ENCODE measurements around the gene KRT84. TPM values are rescaled to one million over a fixed set of nuclear protein-coding genes. Genes with fewer than 3 reads are reported as not detected.
A peak's percentile ranks its signal among the peaks of the same experiment; 100 is the strongest.

KRT84 gene
- total and polyA plus RNA-seq, 4 donors: not detected

DNA sequence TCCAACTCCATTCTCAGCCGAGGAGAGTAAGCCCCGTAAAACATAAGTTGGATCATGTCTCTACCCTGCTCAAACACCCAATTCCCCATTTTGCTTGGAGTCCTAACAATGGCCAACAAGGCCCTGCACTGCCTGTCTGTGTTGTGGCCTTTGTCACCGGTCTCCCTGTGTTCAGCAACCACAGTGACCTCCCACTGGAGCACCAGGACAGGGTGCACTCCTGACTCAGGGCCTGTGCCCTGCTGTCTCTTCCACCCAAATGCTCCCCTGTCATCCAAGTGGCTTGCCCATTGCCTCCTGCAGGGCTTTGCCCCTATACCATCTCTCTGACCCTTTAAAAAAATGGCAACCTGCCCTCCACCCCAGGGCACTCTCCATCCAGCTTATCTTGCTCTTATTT is 13.7 kb downstream of the KRT84 start:
- H3K4me1 ChIP-seq (ENCODE audit: control insufficient read depth in 5 of 5, insufficient read depth in 5 of 5, low read length in 5 of 5): peaks cover 0 to 14% (median 5%) of the 10 kb centered on the region in 5 donors
- ATAC-seq (ENCODE audit: insufficient read depth, low FRiP score) (no peak), DNase-seq (no peak)
- no peaks in the 10 kb centered on the region for H3K36me3 ChIP-seq (ENCODE audit: control insufficient read depth in 4 of 4, insufficient read depth in 4 of 4, low read length in 4 of 4)
- no peaks in the 10 kb centered on the region for H3K9me3 ChIP-seq (ENCODE audit: control insufficient read depth in 4 of 4, insufficient read depth in 3 of 4, low read length in 3 of 4)
- H3K9ac ChIP-seq (ENCODE audit: insufficient read depth in 1 of 2, low read length in 2 of 2): peak overlapping the region in 1 of 2 donors; percentile 14
- peak overlapping the region in 1 of 2 donors; percentile 75 for H3K27ac ChIP-seq (ENCODE audit: low read depth in 1 of 2, low read length in 1 of 2)
- peaks cover 0 to 3% (median 0%) of the 10 kb centered on the region in 3 donors for H3K27me3 ChIP-seq (ENCODE audit: control insufficient read depth in 3 of 3, insufficient read depth in 3 of 3, low read length in 2 of 3)
- TF ChIP-seq, protein P1, sequence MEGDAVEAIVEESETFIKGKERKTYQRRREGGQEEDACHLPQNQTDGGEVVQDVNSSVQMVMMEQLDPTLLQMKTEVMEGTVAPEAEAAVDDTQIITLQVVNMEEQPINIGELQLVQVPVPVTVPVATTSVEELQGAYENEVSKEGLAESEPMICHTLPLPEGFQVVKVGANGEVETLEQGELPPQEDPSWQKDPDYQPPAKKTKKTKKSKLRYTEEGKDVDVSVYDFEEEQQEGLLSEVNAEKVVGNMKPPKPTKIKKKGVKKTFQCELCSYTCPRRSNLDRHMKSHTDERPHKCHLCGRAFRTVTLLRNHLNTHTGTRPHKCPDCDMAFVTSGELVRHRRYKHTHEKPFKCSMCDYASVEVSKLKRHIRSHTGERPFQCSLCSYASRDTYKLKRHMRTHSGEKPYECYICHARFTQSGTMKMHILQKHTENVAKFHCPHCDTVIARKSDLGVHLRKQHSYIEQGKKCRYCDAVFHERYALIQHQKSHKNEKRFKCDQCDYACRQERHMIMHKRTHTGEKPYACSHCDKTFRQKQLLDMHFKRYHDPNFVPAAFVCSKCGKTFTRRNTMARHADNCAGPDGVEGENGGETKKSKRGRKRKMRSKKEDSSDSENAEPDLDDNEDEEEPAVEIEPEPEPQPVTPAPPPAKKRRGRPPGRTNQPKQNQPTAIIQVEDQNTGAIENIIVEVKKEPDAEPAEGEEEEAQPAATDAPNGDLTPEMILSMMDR (IDR thresholded peaks at IDR 0.05; ENCODE audit: control extremely low read depth, extremely low read depth): no peak
- 81 to 82% methylated on average over 3 of the region's 3 CpGs for WGBS, 2 donors
- no peak overlapping the region for H3K4me3 ChIP-seq

DNA sequence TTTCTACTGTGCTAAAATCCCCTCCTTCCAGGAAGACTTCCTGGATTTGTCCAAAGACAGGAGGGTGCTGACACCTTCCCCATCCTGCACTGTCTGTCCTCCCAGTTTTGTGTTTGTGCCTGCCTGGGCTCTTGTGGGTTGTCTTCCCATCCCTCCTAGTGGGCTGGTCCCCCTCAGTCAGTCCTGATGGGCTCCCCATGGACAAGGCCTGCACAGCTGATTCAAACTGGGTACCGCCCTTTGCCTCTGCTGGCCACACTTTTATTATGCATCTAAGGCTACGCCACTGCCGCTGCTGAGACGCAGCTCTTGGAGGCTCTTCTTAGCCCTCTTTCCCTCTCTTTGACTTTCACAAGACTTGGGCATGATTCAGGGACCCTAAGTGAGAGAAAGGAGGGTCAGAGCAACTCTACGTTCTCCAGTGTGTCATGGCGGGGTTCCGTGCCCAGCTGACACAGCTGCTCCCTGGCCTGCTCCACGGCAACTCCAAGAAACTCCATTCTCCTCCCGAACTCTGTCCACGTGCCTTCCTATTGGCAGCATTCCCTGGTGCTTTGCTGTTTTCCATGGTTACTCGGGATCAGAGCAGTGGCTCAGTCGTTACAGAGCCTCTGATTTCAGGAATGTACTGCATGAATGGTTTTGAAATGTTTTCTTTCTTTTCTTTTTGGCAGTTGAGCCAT is 14.4 kb downstream of the KRT84 start:
- TF ChIP-seq, protein P1 (IDR thresholded peaks at IDR 0.05; ENCODE audit: control extremely low read depth, extremely low read depth): no peak
- H3K27ac ChIP-seq (ENCODE audit: low read depth in 1 of 2, low read length in 1 of 2): peak overlapping the region in 1 of 2 donors; percentile 7
- no peaks in the 10 kb centered on the region for H3K36me3 ChIP-seq (ENCODE audit: control insufficient read depth in 4 of 4, insufficient read depth in 4 of 4, low read length in 4 of 4)
- peaks cover 0 to 14% (median 5%) of the 10 kb centered on the region in 5 donors for H3K4me1 ChIP-seq (ENCODE audit: control insufficient read depth in 5 of 5, insufficient read depth in 5 of 5, low read length in 5 of 5)
- peaks cover 0 to 3% (median 0%) of the 10 kb centered on the region in 4 donors for H3K9me3 ChIP-seq (ENCODE audit: control insufficient read depth in 4 of 4, insufficient read depth in 3 of 4, low read length in 3 of 4)
- WGBS, 2 donors: 73 to 82% methylated on average over 12 of the region's 12 CpGs
- DNase-seq (peak; percentile 88 to 96 (median 94)), ATAC-seq (ENCODE audit: insufficient read depth, low FRiP score) (peak; percentile 21)
- no peak overlapping the region for H3K4me3 ChIP-seq
- peaks cover 0 to 7% (median 0%) of the 10 kb centered on the region in 3 donors for H3K27me3 ChIP-seq (ENCODE audit: control insufficient read depth in 3 of 3, insufficient read depth in 3 of 3, low read length in 2 of 3)
- H3K9ac ChIP-seq (ENCODE audit: insufficient read depth in 1 of 2, low read length in 2 of 2): no peak overlapping the region

DNA sequence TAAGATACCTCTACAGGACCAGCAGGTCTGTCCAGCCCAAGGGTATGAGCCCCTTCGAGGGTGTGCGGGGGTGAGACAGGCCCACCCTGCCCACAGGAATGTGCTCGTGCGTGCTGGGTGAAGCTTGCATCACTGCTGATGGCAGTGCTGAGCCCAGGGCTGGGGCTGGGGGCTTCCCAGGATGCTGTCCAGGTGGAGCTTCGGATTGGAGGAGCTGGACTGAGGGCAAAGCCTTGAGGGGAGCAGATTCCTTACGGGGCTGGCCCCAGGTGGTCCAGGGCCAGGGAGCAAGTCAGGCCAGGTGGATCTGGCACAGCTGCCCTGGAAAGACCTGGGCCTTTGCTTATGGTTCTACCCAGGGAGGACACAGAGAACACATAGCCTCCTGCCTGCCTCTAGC is 15.6 kb downstream of the KRT84 start:
- TF ChIP-seq, protein P1 (IDR thresholded peaks at IDR 0.05; ENCODE audit: control extremely low read depth, extremely low read depth): no peak
- no peak overlapping the region for H3K4me3 ChIP-seq
- H3K4me1 ChIP-seq (ENCODE audit: control insufficient read depth in 5 of 5, insufficient read depth in 5 of 5, low read length in 5 of 5): peaks cover 0 to 14% (median 5%) of the 10 kb centered on the region in 5 donors
- H3K27me3 ChIP-seq (ENCODE audit: control insufficient read depth in 3 of 3, insufficient read depth in 3 of 3, low read length in 2 of 3): peaks cover 0 to 7% (median 0%) of the 10 kb centered on the region in 3 donors
- DNase-seq: no peak
- no peak overlapping the region for H3K27ac ChIP-seq (ENCODE audit: low read depth in 1 of 2, low read length in 1 of 2)
- WGBS, 2 donors: 70 to 72% methylated on average over 6 of the region's 6 CpGs
- peaks cover 0 to 3% (median 0%) of the 10 kb centered on the region in 4 donors for H3K9me3 ChIP-seq (ENCODE audit: control insufficient read depth in 4 of 4, insufficient read depth in 3 of 4, low read length in 3 of 4)
- H3K9ac ChIP-seq (ENCODE audit: insufficient read depth in 1 of 2, low read length in 2 of 2): no peak overlapping the region
- no peaks in the 10 kb centered on the region for H3K36me3 ChIP-seq (ENCODE audit: control insufficient read depth in 4 of 4, insufficient read depth in 4 of 4, low read length in 4 of 4)
- ATAC-seq (ENCODE audit: insufficient read depth, low FRiP score): no peak
